Endothelial cell of umbilical vein (primary cell): ENCODE data around the gene XPNPEP1. TPM values are rescaled to one million over a fixed set of nuclear protein-coding genes. Genes with fewer than 3 reads are reported as not detected.

Experiments
- BruUV-seq: library from RNA; stranded (reverse); fragments of 400-500 nt; replicated peaks from 2 replicates; lab custom pipeline; 2021; lab: Mats Ljungman, UMichigan
- CTCF ChIA-PET: fragments of 300-600, 350-600 bp; sonication (Branson Sonifier 250); formaldehyde crosslinking; loops from one replicate; lab custom pipeline; 2021; ENCODE audit warnings: antibody characterized with exemption, inconsistent platforms; lab: Charles Lee
- POLR2A ChIA-PET: fragments of 300-600, 350-600 bp; sonication (Branson Sonifier 250); formaldehyde crosslinking; loops from one replicate; lab custom pipeline; 2021; ENCODE audit warnings: antibody characterized with exemption, inconsistent platforms; lab: Charles Lee
- DNase-seq: peaks from one replicate; pipeline ENCODE4 v3.0.0-alpha.2; 2011; ENCODE audit warnings: low read depth, low spot score
- FAIRE-seq: peaks from 2 replicates; lab custom pipeline; 2011; peaks lifted over from hg19 to GRCh38; lab: Jason Lieb, UNC
- H2AFZ ChIP-seq: 2 replicates; pipeline ENCODE4 v1.6.0; 2012; ENCODE audit warnings: low read depth, low read length, control low read depth, inconsistent platforms
- H3K27ac ChIP-seq: 2 replicates; pipeline ENCODE4 v1.5.1; 2011; ENCODE audit warnings: low read depth, mild to moderate bottlenecking, control low read depth, low read length, moderate library complexity; ENCODE audit not compliant: insufficient read depth
- H3K27me3 ChIP-seq, 2 experiments: 2 replicates each; pipeline versions ENCODE4 v1.6.0 to v1.6.1; 2011; ENCODE audit warnings: low read length in 2 of 2, mixed read lengths in 1 of 2; ENCODE audit not compliant: control insufficient read depth in 2 of 2, insufficient read depth in 2 of 2
- H3K36me3 ChIP-seq, 2 experiments: 2 replicates in 1 of 2; 3 replicates in 1 of 2; pipeline ENCODE4 v1.5.1; 2011; ENCODE audit warnings: low read length in 2 of 2, mild to moderate bottlenecking in 1 of 2, moderate library complexity in 1 of 2; ENCODE audit not compliant: control insufficient read depth in 2 of 2, insufficient read depth in 2 of 2; ENCODE audit errors: extremely low read depth in 1 of 2
- H3K4me1 ChIP-seq: 3 replicates; pipeline ENCODE4 v1.5.1; 2011; ENCODE audit warnings: mild to moderate bottlenecking, low read length; ENCODE audit not compliant: control insufficient read depth, insufficient read depth; ENCODE audit errors: extremely low read depth
- H3K4me2 ChIP-seq: 2 replicates; pipeline ENCODE4 v1.6.1; 2011; ENCODE audit warnings: low read length, control low read depth, mixed read lengths; ENCODE audit not compliant: insufficient read depth
- H3K4me3 ChIP-seq, 3 experiments: fragments of 200-600 bp in 1 of 3; sonication (generic), shearing (Covaris generic) in 1 of 3; replicated peaks in 1 of 3; 2 replicates each; pipeline ENCODE4 v1.5.1; 2011 to 2016; ENCODE audit warnings: control low read depth in 3 of 3, low read length in 3 of 3, mild to moderate bottlenecking in 2 of 3, inconsistent platforms in 1 of 3, low read depth in 1 of 3, moderate library complexity in 1 of 3; ENCODE audit not compliant: insufficient read depth in 1 of 3
- H3K79me2 ChIP-seq: 2 replicates; pipeline ENCODE4 v1.6.0; 2012; ENCODE audit warnings: low read length, inconsistent platforms; ENCODE audit not compliant: control insufficient read depth, insufficient read depth
- H3K9ac ChIP-seq: replicated peaks from 2 replicates; pipeline ENCODE3; 2011; ENCODE audit warnings: low read length, control low read depth; ENCODE audit not compliant: insufficient read depth; ENCODE audit errors: extremely low read depth
- H3K9me1 ChIP-seq: replicated peaks from 3 replicates; pipeline ENCODE4 v1.6.0; 2011; ENCODE audit warnings: mild to moderate bottlenecking, low read length; ENCODE audit not compliant: control insufficient read depth, insufficient read depth; ENCODE audit errors: extremely low read depth
- H3K9me3 ChIP-seq: replicated peaks from 2 replicates; pipeline ENCODE4 v1.5.1; 2012; ENCODE audit warnings: low read length, inconsistent platforms; ENCODE audit not compliant: control insufficient read depth, insufficient read depth
- H4K20me1 ChIP-seq: replicated peaks from 2 replicates; pipeline ENCODE3; 2011; ENCODE audit warnings: mild to moderate bottlenecking, low read length; ENCODE audit not compliant: control insufficient read depth, insufficient read depth; ENCODE audit errors: extremely low read depth
- CTCF ChIP-seq, 2 donors: IDR thresholded peaks; 1 replicate in 1 of 2; 2 replicates in 1 of 2; pipeline ENCODE4 v1.5.1; 2011; ENCODE audit warnings: low read length in 2 of 2, mild to moderate bottlenecking in 2 of 2, moderate library complexity in 2 of 2, control low read depth in 1 of 2, inconsistent platforms in 1 of 2, low read depth in 1 of 2; ENCODE audit not compliant: insufficient read depth in 1 of 2; ENCODE audit errors: extremely low read depth in 1 of 2
- EZH2 ChIP-seq: IDR thresholded peaks from 2 replicates; pipeline ENCODE4 v1.6.1; 2012; ENCODE audit warnings: borderline replicate concordance, low read depth, mild to moderate bottlenecking, moderate library complexity, low read length, inconsistent platforms; ENCODE audit not compliant: severe bottlenecking
- FOS ChIP-seq: IDR thresholded peaks from 2 replicates; pipeline ENCODE4 v1.6.1; 2011; ENCODE audit warnings: mild to moderate bottlenecking, low read length, moderate library complexity, borderline replicate concordance; ENCODE audit not compliant: insufficient read depth
- GATA2 ChIP-seq: IDR thresholded peaks from 2 replicates; pipeline ENCODE4 v1.7.0; 2011; ENCODE audit warnings: low read depth, mild to moderate bottlenecking, moderate library complexity, mixed read lengths, low read length; ENCODE audit not compliant: insufficient read length, insufficient read depth
- JUN ChIP-seq: IDR thresholded peaks from 2 replicates; pipeline ENCODE4 v1.6.1; 2011; ENCODE audit warnings: borderline replicate concordance, low read depth; ENCODE audit not compliant: insufficient read length, insufficient read depth
- MAX ChIP-seq: IDR thresholded peaks from 2 replicates; pipeline ENCODE4 v1.6.1; 2011; ENCODE audit not compliant: insufficient read depth, insufficient read length
- MYC ChIP-seq: IDR thresholded peaks from one replicate; pipeline ENCODE4 v1.6.1; 2011; ENCODE audit warnings: mild to moderate bottlenecking, low read depth, low read length
- POLR2A ChIP-seq: IDR thresholded peaks from 2 replicates; pipeline ENCODE4 v1.6.1; 2012; ENCODE audit warnings: low read depth, mild to moderate bottlenecking, control low read depth, low read length
- POLR2AphosphoS5 ChIP-seq: IDR thresholded peaks from 2 replicates; pipeline ENCODE4 v1.6.1; 2012; ENCODE audit warnings: low read depth, mild to moderate bottlenecking, control low read depth, low read length, moderate library complexity; ENCODE audit not compliant: insufficient read depth
- dilution Hi-C: fragments of 300-500 bp; cut with MboI; formaldehyde crosslinking; loops from one replicate; pipeline ENCODE4 v1.15.0; 2019; ENCODE audit warnings: low sequenced_read_pairs; ENCODE audit not compliant: extremely low pct_ligation_motif_present
- intact Hi-C: fragments of 100-400 bp; cut with micrococcal nuclease; formaldehyde crosslinking; loops from one replicate; pipeline ENCODE4 v1.10.0; 2022
- polyA plus RNA-seq, 4 experiments: library from polyadenylated mRNA; depleted of rRNA in 3 of 4; stranded (reverse) in 3 of 4; unstranded in 1 of 4; fragments of >200 nt; gene quantifications; 2 replicates each; pipeline versions ENCODE4 v1.2.1 to v1.2.3, GENCODE V29; 2011 to 2012; ENCODE audit warnings: missing spikeins in 1 of 4
- total RNA-seq: library from RNA; stranded (reverse); gene quantifications from 2 replicates; pipeline ENCODE4 v1.2.3, GENCODE V29; 2021

XPNPEP1 gene
- total and polyA plus RNA-seq, 2 donors (not counting 3 experiments of a cell fraction or from before 2014, with no cell fraction given) = 81.1 to 245 TPM

- Histone ChIP-seq H3K36me3 (peaks cover 0 to 30% of the 10 kb centered on the region in 2 experiments), H3K4me1 (peaks cover 16% of the 10 kb centered on the region), H3K9me3 (no peaks in the 10 kb centered on the region), H2AFZ (no peak overlapping the region), H4K20me1 (no peaks in the 10 kb centered on the region), H3K9ac (peak overlapping the region; percentile 34), H3K4me2 (peak overlapping the region; percentile 14), H3K27ac (peak overlapping the region; percentile 77), H3K27me3 (no peaks in the 10 kb centered on the region), H3K4me3 (no peak overlapping the region), H3K9me1 (no peaks in the 10 kb centered on the region), H3K79me2 (no peaks in the 10 kb centered on the region)
- BruUV-seq = no TSS peak
- ChIA-PET CTCF (interaction anchor here (1.2 to 1.7 kb wide), 2 partner anchors 78 to 391 kb away, joined by 3 read pairs; no protein-coding TSS in a partner anchor), POLR2A (interaction anchor here (0.7 kb wide), 1 partner anchor 38 kb away, joined by 3 read pairs; no protein-coding TSS in a partner anchor)
- peak; percentile 91 for FAIRE-seq
- dilution Hi-C loops (loop anchor here (25.0 kb wide), 1 partner anchor 397 kb away; no protein-coding TSS in a partner anchor), intact Hi-C loops (no loop called here)
- TF ChIP-seq FOS (peak; percentile 92), MAX (no peak), JUN (peak; percentile 59)
- peak; percentile 89 for DNase-seq
Observed at GRCh38 chr10:109889867-109890266, 33.4 kb downstream of the XPNPEP1 start.

GRCh38 chr10:109887776-109888175 is 35.5 kb downstream of the XPNPEP1 start:
- dilution Hi-C loops = loop anchor here (25.0 kb wide), 1 partner anchor 400 kb away; no protein-coding TSS in a partner anchor
- ChIA-PET POLR2A (no interaction called here), CTCF (interaction anchor here (1.4 kb wide), 1 partner anchor 91 kb away, joined by 3 read pairs; no protein-coding TSS in a partner anchor)
- Histone ChIP-seq H3K27me3 (no peaks in the 10 kb centered on the region), H3K9me3 (no peaks in the 10 kb centered on the region), H3K4me2 (no peak overlapping the region), H3K9me1 (no peaks in the 10 kb centered on the region), H2AFZ (no peak overlapping the region), H3K27ac (no peak overlapping the region), H3K4me3 (no peak overlapping the region), H4K20me1 (no peaks in the 10 kb centered on the region), H3K4me1 (peaks cover 24% of the 10 kb centered on the region), H3K36me3 (peaks cover 2 to 30% of the 10 kb centered on the region in 2 experiments), H3K9ac (no peak overlapping the region), H3K79me2 (no peaks in the 10 kb centered on the region)
- TF ChIP-seq GATA2 (no peak), JUN (no peak), POLR2A (no peak), MYC (no peak), EZH2 (no peak), MAX (no peak), CTCF (IDR thresholded peaks at IDR 0.05; ENCODE audit: extremely low read depth in 1 of 2, insufficient read depth in 1 of 2, low read depth in 1 of 2, low read length in 2 of 2) (no peak), POLR2AphosphoS5 (no peak), FOS (no peak)
- no peak for FAIRE-seq
- BruUV-seq = no TSS peak
- intact Hi-C loops = no loop called here
- no peak for DNase-seq
